Fibroblast of the conjunctiva (primary cell): ENCODE data around the gene KIAA1217.

Source experiments
- DNase-seq: peaks from one replicate; pipeline ENCODE4 v3.0.0-alpha.2; 2010; ENCODE audit warnings: low read depth

The KIAA1217 gene

GRCh38 chr10:24242562-24242961 is 33.6 kb downstream of the KIAA1217 start:
- no peak for DNase-seq

GRCh38 chr10:24246365-24246764 is 37.4 kb downstream of the KIAA1217 start:
- no peak for DNase-seq

- DNase-seq: no peak
Measured at GRCh38 chr10:24247841-24248240, 38.9 kb downstream of the KIAA1217 start.

GRCh38 chr10:24249829-24250415 is 41.0 kb downstream of the KIAA1217 start:
- DNase-seq: no peak

GRCh38 chr10:24251547-24251946 is 42.6 kb downstream of the KIAA1217 start:
- no peak for DNase-seq

GRCh38 chr10:24254180-24254579 is 45.2 kb downstream of the KIAA1217 start:
- no peak for DNase-seq

GRCh38 chr10:24255115-24255880 is 46.4 kb downstream of the KIAA1217 start:
- no peak for DNase-seq

- no peak for DNase-seq
Measured at GRCh38 chr10:24255881-24256311, 47.0 kb downstream of the KIAA1217 start.

- DNase-seq: no peak
Measured at GRCh38 chr10:24256619-24257107, 47.7 kb downstream of the KIAA1217 start.

GRCh38 chr10:24257588-24257987 is 48.6 kb downstream of the KIAA1217 start:
- DNase-seq: no peak

GRCh38 chr10:24259365-24260130 is 50.6 kb downstream of the KIAA1217 start:
- no peak for DNase-seq

GRCh38 chr10:24261627-24262026 is 52.7 kb downstream of the KIAA1217 start:
- DNase-seq: no peak

- DNase-seq: no peak
Measured at GRCh38 chr10:24262929-24263590, 54.1 kb downstream of the KIAA1217 start.

GRCh38 chr10:24269476-24269875 is 60.5 kb downstream of the KIAA1217 start:
- DNase-seq: no peak

- DNase-seq: no peak
Measured at GRCh38 chr10:24272374-24272773, 63.4 kb downstream of the KIAA1217 start.

- no peak for DNase-seq
Measured at GRCh38 chr10:24277277-24277676, 68.3 kb downstream of the KIAA1217 start.

- no peak for DNase-seq
Measured at GRCh38 chr10:24277771-24278170, 68.8 kb downstream of the KIAA1217 start.

- no peak for DNase-seq
Measured at GRCh38 chr10:24278176-24278889, 69.4 kb downstream of the KIAA1217 start.

- no peak for DNase-seq
Measured at GRCh38 chr10:24279166-24279565, 70.2 kb downstream of the KIAA1217 start.

- DNase-seq: no peak
Measured at GRCh38 chr10:24287559-24288195, 78.7 kb downstream of the KIAA1217 start.

- DNase-seq: no peak
Measured at GRCh38 chr10:24288581-24288980, 79.6 kb downstream of the KIAA1217 start.
